Superior temporal gyrus (tissue), 1 donor: ENCODE measurements around the gene CEP250.
"Not testable (repeated sequence)": the region's sequence is repeated elsewhere in the genome, so short reads cannot be mapped to it uniquely, and the experiment has no call there.

Experiments
- DNase-seq: peaks from one replicate; pipeline ENCODE4 v3.0.0-alpha.2; 2016; ENCODE audit errors: extremely low spot score

Gene CEP250

GRCh38 chr20:35456700-35457099 is 1.3 kb downstream of the CEP250 start:
- DNase-seq: not testable (repeated sequence)

GRCh38 chr20:35457539-35457938 is 2.1 kb downstream of the CEP250 start:
- not testable (repeated sequence) for DNase-seq

GRCh38 chr20:35458388-35458787 is 3.0 kb downstream of the CEP250 start:
- DNase-seq: no peak

GRCh38 chr20:35461620-35462019 is 6.2 kb downstream of the CEP250 start:
- DNase-seq: no peak

GRCh38 chr20:35462351-35462750 is 7.0 kb downstream of the CEP250 start:
- DNase-seq: no peak

GRCh38 chr20:35463455-35464300 is 8.3 kb downstream of the CEP250 start:
- peak; percentile 92 for DNase-seq

- no peak for DNase-seq
Measured at GRCh38 chr20:35465976-35466375, 10.6 kb downstream of the CEP250 start.

- DNase-seq: no peak
Measured at GRCh38 chr20:35466856-35467255, 11.5 kb downstream of the CEP250 start.

- no peak for DNase-seq
Measured at GRCh38 chr20:35467339-35468224, 12.2 kb downstream of the CEP250 start.

- no peak for DNase-seq
Measured at GRCh38 chr20:35468671-35469334, 13.4 kb downstream of the CEP250 start.

- DNase-seq: no peak
Measured at GRCh38 chr20:35472209-35472608, 16.8 kb downstream of the CEP250 start.

- no peak for DNase-seq
Measured at GRCh38 chr20:35473684-35474083, 18.3 kb downstream of the CEP250 start.

- DNase-seq: no peak
Measured at GRCh38 chr20:35474303-35474871, 19.0 kb downstream of the CEP250 start.

GRCh38 chr20:35476288-35476687 is 20.9 kb downstream of the CEP250 start:
- DNase-seq: no peak

- no peak for DNase-seq
Measured at GRCh38 chr20:35478804-35479472, 23.5 kb downstream of the CEP250 start.

GRCh38 chr20:35479798-35480197 is 24.4 kb downstream of the CEP250 start:
- no peak for DNase-seq

- DNase-seq: no peak
Measured at GRCh38 chr20:35487479-35487878, 32.1 kb downstream of the CEP250 start.

- DNase-seq: no peak
Measured at GRCh38 chr20:35489717-35490116, 34.3 kb downstream of the CEP250 start.

- no peak for DNase-seq
Measured at GRCh38 chr20:35490736-35491181, 35.4 kb downstream of the CEP250 start.

- no peak for DNase-seq
Measured at GRCh38 chr20:35491823-35492222, 36.4 kb downstream of the CEP250 start.

- no peak for DNase-seq
Measured at GRCh38 chr20:35492352-35492751, 37.0 kb downstream of the CEP250 start.
